HG03025 (cell line): Measurements from ENCODE around the gene PHACTR3.
"Not testable (repeated sequence)": the region's sequence is repeated elsewhere in the genome, so short reads cannot be mapped to it uniquely, and the experiment has no call there.

Experiments
- ATAC-seq: cut with Tn5 transposase; IDR thresholded peaks from one replicate; pipeline ENCODE4 v1.9.1; 2021; ENCODE audit warnings: mild to moderate bottlenecking, moderate library complexity; ENCODE audit not compliant: unreplicated experiment, low FRiP score

Gene PHACTR3

DNA sequence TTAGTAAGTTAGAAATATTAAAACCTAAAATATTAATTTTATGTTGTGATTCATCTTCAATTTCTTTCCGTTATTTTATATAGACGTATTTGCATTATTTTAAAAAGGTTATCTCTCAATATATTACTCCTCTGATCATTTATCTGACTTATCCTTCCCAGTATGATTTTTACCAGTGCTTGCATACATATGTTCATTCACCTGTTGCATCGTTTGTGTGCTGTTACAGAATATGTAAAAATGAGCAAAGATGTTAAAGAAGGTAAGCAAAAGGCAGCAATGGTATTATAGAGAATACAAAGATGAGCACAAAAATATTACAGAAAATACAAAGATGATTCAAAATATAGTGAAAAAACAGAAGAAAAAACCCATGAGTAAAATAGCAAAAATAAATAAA, 280.2 kb downstream of the PHACTR3 start:
- no peak for ATAC-seq

DNA sequence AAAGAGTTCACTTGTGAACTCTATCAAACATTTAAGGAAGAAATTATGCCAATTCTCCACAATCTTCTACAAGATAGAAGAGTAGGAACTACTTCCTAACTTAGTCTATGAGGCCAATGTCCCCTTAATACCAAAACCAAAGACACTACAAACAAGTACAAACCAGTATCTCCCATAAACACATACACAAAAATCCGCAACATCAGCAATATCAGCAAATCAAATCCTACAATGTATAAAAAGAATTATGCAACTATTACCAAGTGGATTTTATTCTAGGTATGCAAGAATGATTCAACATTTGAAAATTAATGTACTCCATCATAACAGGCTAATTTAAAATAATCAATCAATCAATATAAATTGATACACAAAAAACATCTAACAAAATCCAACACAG, 283.7 kb downstream of the PHACTR3 start:
- ATAC-seq, result no peak

DNA sequence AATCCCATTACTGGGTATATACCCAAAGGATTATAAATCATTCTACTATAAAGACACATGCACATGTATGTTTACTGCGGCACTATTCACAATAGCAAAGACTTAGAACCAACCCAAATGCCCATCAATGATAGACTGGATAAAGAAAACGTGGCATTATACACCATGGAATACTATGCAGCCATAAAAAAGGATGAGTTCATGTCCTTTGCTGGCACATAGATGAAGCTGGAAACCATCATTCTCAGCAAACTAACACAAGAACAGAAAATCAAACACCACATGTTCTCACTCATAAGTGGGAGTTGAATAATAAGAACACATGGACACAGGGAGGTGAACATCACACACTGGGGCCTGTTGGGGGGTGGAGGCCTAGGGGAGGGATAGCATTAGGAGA, 285.7 kb downstream of the PHACTR3 start:
- not testable (repeated sequence) for ATAC-seq

DNA sequence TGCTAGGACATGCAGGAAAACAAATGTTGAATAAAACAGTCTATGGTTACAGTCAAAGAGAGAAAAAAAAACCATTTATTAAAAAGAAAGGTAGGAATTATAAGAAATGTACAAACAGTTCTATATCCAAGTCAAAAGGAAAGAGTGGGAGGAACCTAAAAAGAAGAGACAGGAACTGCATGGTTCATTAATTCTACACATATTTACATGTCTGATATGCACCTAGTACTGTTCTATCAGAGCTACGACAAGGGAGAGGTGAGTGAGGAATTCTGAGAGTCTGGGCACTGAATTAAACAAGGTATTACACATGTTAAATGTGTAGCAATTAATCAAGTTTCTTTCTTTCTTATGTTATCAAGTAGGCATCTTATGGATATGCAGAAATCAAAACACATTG, 287.2 kb downstream of the PHACTR3 start:
- no peak for ATAC-seq

DNA sequence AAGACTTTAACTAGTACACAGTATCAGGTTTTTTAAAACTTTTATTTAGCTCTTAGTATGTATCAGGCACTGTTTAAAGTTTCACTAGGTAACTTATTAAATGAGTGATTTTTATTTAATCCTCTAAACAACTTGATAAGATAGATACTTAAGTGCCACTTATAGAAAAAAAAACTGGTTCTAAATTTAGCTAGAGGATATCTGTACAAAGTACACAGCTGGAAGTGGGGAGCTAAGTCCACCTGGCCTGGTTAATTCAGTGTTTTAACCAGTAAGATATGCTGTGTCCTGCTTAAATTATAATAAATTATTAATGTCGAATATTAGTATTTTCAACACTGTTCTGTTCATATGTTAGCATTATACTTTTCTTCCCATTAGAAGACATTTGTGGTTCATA, 291.6 kb downstream of the PHACTR3 start:
- no peak for ATAC-seq
